Panc1 (cell line): Measurements from ENCODE around the gene SPOCK1.

Source experiments
- CTCF ChIP-seq: fragments of 450-650 bp; IDR thresholded peaks from 2 replicates; pipeline ENCODE4 v1.5.1; 2017; ENCODE audit warnings: mild to moderate bottlenecking
- POLR2AphosphoS5 ChIP-seq: IDR thresholded peaks from 2 replicates; pipeline ENCODE4 v1.6.1; 2012; ENCODE audit warnings: mild to moderate bottlenecking, low read depth, low read length, moderate library complexity
- REST ChIP-seq, 2 experiments: IDR thresholded peaks; 2 replicates each; pipeline ENCODE4 v1.6.1; 2011 to 2012; ENCODE audit warnings: low read depth in 2 of 2, control low read depth in 1 of 2, low read length in 1 of 2, mild to moderate bottlenecking in 1 of 2, moderate library complexity in 1 of 2; ENCODE audit not compliant: insufficient read depth in 1 of 2
- SIN3A ChIP-seq: IDR thresholded peaks from 2 replicates; pipeline ENCODE4 v1.6.1; 2012; ENCODE audit warnings: low read depth, mild to moderate bottlenecking, low read length, moderate library complexity, borderline replicate concordance; ENCODE audit not compliant: insufficient read depth

GRCh38 chr5:137446151-137446550, 53.0 kb downstream of the SPOCK1 start:
- TF ChIP-seq CTCF (no peak), SIN3A (no peak), POLR2AphosphoS5 (no peak), REST (IDR thresholded peaks at IDR 0.05; ENCODE audit: insufficient read depth in 1 of 2, low read depth in 2 of 2, low read length in 1 of 2) (no peak)
